ENCODE results near the gene TMCC1. TPM values are rescaled to one million over a fixed set of nuclear protein-coding genes. Genes with fewer than 3 reads are reported as not detected.
A peak's percentile ranks its signal among the peaks of the same experiment; 100 is the strongest.

TMCC1 gene
- total and polyA plus RNA-seq, 7 donors, result 12.4 to 55.0 (median 38.1) TPM

DNA sequence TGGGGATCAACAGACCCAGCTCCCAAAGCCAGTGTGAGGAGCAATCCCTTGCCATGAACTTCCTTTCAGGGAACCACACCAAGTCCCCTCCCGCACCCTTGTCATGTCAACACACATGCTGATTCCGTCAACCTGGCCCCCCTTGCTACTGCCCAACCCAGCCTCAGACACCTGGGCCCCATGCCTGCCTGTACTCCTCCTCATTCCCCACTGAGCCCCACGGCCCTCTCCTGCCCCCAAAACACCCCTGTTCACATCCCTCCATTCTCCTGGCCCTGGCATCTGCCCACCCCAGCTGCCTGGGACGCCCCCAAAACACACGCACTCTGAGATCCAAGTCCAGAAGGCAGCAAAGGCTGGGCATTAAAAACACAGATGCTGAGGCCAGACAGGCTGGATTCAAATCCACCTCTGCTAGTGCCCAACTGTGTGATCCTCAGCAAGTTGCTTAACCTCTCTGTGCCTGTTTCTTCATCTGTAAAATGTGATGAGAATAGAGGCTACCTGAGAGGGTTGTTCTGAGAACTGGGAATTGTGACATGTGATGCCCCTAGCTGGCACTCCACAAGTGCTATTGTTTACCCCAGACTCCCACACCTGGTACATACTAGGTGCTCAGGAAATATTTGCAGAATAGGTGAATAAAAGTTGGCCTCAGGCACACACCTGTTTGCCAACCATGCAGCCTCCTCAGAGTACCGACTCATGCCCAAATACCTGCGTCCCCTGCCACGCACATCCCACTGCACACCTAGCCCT is 289.3 kb downstream of the TMCC1 start:
- intact Hi-C loops (cut with DNase I), result loop anchor here in 1 of 2 donors (5.0 kb wide), 1 partner anchor 97 kb away; no protein-coding TSS in a partner anchor
- Histone ChIP-seq H3K9me3 (no peaks in the 10 kb centered on the region), H3K27me3 (ENCODE audit: insufficient read depth in 3 of 3, low read length in 2 of 3) (peaks cover 0 to 9% (median 0%) of the 10 kb centered on the region in 3 donors), H3K36me3 (ENCODE audit: insufficient read depth in 1 of 2, low read depth in 1 of 2) (no peaks in the 10 kb centered on the region), H3K27ac (no peak overlapping the region), H3K4me1 (peaks cover 39% of the 10 kb centered on the region), H3K4me3 (peak overlapping the region; percentile 68)
- TF ChIP-seq, protein P1, sequence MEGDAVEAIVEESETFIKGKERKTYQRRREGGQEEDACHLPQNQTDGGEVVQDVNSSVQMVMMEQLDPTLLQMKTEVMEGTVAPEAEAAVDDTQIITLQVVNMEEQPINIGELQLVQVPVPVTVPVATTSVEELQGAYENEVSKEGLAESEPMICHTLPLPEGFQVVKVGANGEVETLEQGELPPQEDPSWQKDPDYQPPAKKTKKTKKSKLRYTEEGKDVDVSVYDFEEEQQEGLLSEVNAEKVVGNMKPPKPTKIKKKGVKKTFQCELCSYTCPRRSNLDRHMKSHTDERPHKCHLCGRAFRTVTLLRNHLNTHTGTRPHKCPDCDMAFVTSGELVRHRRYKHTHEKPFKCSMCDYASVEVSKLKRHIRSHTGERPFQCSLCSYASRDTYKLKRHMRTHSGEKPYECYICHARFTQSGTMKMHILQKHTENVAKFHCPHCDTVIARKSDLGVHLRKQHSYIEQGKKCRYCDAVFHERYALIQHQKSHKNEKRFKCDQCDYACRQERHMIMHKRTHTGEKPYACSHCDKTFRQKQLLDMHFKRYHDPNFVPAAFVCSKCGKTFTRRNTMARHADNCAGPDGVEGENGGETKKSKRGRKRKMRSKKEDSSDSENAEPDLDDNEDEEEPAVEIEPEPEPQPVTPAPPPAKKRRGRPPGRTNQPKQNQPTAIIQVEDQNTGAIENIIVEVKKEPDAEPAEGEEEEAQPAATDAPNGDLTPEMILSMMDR (IDR thresholded peaks at IDR 0.05), result no peak
- ATAC-seq, result no peak
- peak in 1 of 2 donors; percentile 13 for DNase-seq
- 59 to 71% (median 63%) methylated on average over 8 of the region's 8 CpGs for WGBS, 3 donors

DNA sequence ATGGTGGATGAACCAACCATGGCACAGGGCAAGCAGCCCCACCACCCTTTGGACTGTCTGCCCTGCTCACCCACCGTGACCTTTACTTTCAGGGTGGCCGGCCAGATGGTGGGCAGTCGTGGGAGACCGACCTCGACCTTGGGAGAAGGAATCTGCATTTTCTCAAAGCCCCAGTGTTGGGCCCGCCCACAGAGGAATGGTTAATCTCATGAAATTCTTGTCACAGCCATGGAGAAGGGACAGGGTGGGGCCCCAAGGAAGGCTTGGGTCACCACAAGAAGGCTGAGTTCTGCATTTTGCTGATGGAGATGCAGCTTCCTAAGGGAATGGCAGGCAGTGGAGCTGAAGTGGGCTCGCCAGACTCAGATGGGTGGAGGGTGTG is 290.0 kb downstream of the TMCC1 start:
- H3K9me3 ChIP-seq, result no peaks in the 10 kb centered on the region
- no peaks in the 10 kb centered on the region for H3K36me3 ChIP-seq (ENCODE audit: insufficient read depth in 1 of 2, low read depth in 1 of 2)
- intact Hi-C loops (cut with DNase I), result loop anchor here in 1 of 2 donors (5.0 kb wide), 1 partner anchor 96 kb away; no protein-coding TSS in a partner anchor
- TF ChIP-seq, protein P1 (IDR thresholded peaks at IDR 0.05), result no peak
- H3K27ac ChIP-seq, result peak overlapping the region; percentile 67
- H3K4me3 ChIP-seq, result peak overlapping the region; percentile 68
- 39 to 48% (median 41%) methylated on average over 7 of the region's 7 CpGs for WGBS, 3 donors
- peaks cover 45% of the 10 kb centered on the region for H3K4me1 ChIP-seq
- ATAC-seq (no peak), DNase-seq (peak in 1 of 2 donors; percentile 23)
- peaks cover 0 to 9% (median 0%) of the 10 kb centered on the region in 3 donors for H3K27me3 ChIP-seq (ENCODE audit: insufficient read depth in 3 of 3, low read length in 2 of 3)

DNA sequence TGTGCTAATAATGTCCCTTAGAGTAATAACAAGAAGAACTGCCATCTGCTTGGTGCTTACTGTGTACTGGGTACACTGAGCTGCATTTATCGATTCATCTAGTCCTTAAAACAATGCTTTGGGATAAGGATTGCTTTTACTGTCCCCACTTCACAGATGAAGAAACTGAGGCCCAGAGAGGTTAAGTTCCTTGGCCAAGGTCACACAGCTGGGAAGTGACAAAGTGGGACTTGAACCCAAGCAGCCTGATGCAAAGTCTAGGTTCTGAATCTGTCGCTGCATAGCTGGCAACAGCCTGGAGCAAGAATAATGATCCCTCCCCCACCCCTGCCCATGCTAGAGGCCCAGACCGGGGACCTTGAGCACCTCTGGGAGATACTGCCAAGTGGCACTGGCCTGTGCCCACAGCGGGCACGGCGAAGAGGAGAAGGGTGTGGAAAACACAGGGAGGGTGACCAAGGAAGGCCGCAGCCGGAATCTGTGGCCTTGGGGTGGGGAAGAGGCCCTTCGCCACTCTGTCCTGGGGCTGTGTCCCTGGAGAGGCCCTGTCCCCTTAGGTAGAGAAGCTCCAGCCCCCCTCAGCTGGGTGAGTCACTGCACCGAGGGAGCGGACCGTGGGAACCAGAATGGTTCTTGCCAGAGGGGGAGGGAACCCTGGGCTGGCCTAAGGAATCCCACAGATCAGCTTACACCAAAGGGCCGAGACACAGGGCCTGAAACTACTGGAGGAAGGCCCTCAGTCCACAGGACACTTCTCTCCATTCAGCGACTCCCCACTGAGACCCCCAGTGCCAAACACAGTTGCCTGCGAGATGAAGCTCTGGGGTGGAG is 290.6 kb downstream of the TMCC1 start:
- TF ChIP-seq, protein P1 (IDR thresholded peaks at IDR 0.05), result no peak
- H3K9me3 ChIP-seq, result no peaks in the 10 kb centered on the region
- H3K27ac ChIP-seq, result peak overlapping the region; percentile 67
- WGBS, 3 donors, result 33 to 38% (median 36%) methylated on average over 15 of the region's 15 CpGs
- no peaks in the 10 kb centered on the region for H3K36me3 ChIP-seq (ENCODE audit: insufficient read depth in 1 of 2, low read depth in 1 of 2)
- DNase-seq (peak; percentile 76 to 87), ATAC-seq (peak; percentile 57 to 65 (median 62))
- intact Hi-C loops (cut with DNase I), result loop anchor here in 1 of 2 donors (5.0 kb wide), 1 partner anchor 96 kb away; no protein-coding TSS in a partner anchor
- H3K27me3 ChIP-seq (ENCODE audit: insufficient read depth in 3 of 3, low read length in 2 of 3), result peaks cover 0 to 9% (median 0%) of the 10 kb centered on the region in 3 donors
- H3K4me1 ChIP-seq, result peaks cover 46% of the 10 kb centered on the region
- H3K4me3 ChIP-seq, result peak overlapping the region; percentile 68

DNA sequence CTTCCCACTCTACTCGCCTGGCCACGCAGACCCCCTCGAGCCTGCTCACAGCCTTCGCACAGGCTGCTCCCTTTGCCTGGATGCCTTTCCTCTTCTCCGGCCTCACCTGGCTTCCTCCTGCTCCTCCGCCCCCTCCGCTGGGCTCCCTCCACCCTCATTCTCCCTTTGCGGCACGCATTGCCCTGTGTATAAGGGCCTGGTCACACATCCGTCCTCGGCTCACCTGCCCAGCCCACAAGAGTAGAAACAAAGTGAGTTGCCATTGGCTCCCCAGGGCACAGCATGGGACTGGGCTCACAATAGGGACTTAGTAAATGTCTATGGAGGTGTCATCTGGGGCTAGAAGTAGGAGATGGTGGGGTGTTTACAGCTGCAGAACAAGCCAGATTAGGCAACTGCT is 291.2 kb downstream of the TMCC1 start:
- Histone ChIP-seq H3K27me3 (ENCODE audit: insufficient read depth in 3 of 3, low read length in 2 of 3) (peaks cover 0 to 9% (median 0%) of the 10 kb centered on the region in 3 donors), H3K4me3 (peak overlapping the region; percentile 68), H3K27ac (peak overlapping the region; percentile 67), H3K9me3 (no peaks in the 10 kb centered on the region), H3K4me1 (peaks cover 52% of the 10 kb centered on the region), H3K36me3 (ENCODE audit: insufficient read depth in 1 of 2, low read depth in 1 of 2) (no peaks in the 10 kb centered on the region)
- TF ChIP-seq, protein P1 (IDR thresholded peaks at IDR 0.05), result no peak
- intact Hi-C loops (cut with DNase I), result loop anchor here in 1 of 2 donors (5.0 kb wide), 1 partner anchor 95 kb away; no protein-coding TSS in a partner anchor
- DNase-seq (no peak), ATAC-seq (no peak)
- WGBS, 3 donors, result 73 to 78% (median 76%) methylated on average over 11 of the region's 11 CpGs

Measured in psoas muscle (tissue), 8 donors.